ENCODE measurements around the gene PPP5C. TPM values are rescaled to one million over a fixed set of nuclear protein-coding genes. Genes with fewer than 3 reads are reported as not detected.

The PPP5C gene
- total and polyA plus RNA-seq, 2 of the 13 experiments (the other 11 are each of a cell fraction or from before 2014, with no cell fraction given) = 41.6 to 67.9 TPM

DNA sequence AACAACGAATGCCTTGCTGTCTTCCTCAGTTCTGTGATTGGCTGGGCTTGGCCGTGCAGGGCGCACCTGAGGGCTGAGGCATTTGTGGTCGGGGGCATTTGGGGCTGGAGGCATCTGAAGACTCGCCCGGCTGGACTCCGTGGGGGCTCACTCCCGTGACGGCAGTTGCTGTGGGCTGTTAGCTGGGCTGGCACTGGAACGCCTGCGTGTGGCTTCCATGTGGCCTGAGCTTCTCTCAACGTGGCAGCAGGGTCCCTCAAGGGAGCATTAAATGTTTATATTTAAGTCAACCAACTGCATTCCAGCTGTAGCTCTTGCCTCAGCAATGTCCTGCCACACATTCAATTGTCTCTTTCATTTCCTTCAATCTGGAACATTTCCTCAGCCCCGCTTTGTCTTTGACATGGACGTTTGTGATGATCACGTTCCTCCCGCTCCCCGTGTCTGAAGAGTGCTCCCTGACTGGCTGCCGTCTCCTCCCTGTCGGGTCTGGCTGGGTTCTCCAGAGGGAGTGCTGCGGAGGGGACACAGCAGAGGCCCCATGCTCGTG is 45.4 kb downstream of the PPP5C start:
- intact Hi-C loops (cut with micrococcal nuclease; ENCODE audit: unreplicated experiment) = no loop called here
- peaks cover 13 to 34% of the 10 kb centered on the region in 2 experiments for H3K36me3 ChIP-seq (replicated peaks in 1 of 2; ENCODE audit: control insufficient read depth in 1 of 2, insufficient read depth in 2 of 2, low read length in 2 of 2)
- in situ Hi-C loops (cut with HindIII; ENCODE audit: extremely low pct_ligation_motif_present, low pct_unique_long_range_greater_than_20kb) = loop anchor here (10.0 kb wide), 1 partner anchor 108 kb away; no protein-coding TSS in a partner anchor
- no TSS peak for BruUV-seq (replicated peaks)
- no peak overlapping the region for H3K9ac ChIP-seq (ENCODE audit: insufficient read depth, low read depth, low read length)
- ChIA-PET POLR2A (no interaction called here), CTCF (ENCODE audit: low intra/inter-chr PET ratio, low total read pairs) (no interaction called here)
- FAIRE-seq (no peak), ATAC-seq (no peak), DNase-seq (ENCODE audit: low spot score) (no peak)
- no peak overlapping the region for H3K27ac ChIP-seq (ENCODE audit: extremely low read length, insufficient read depth, low read length)
- TF ChIP-seq ZNF292 (CRISPR knock-in tag; IDR thresholded peaks at IDR 0.05; ENCODE audit: borderline replicate concordance, low read depth) = no peak
- no peak for TF ChIP-seq ZNF598 (CRISPR knock-in tag; IDR thresholded peaks at IDR 0.05; ENCODE audit: borderline replicate concordance)
- TF ChIP-seq ZNF335 (CRISPR knock-in tag; IDR thresholded peaks at IDR 0.05) = no peak
- TF ChIP-seq ZKSCAN1 (IDR thresholded peaks at IDR 0.05; ENCODE audit: low read length) = no peak
- TF ChIP-seq ZNF142 (CRISPR knock-in tag; IDR thresholded peaks at IDR 0.05) = no peak
- peak; percentile 69 for TF ChIP-seq AGO2 (optimal IDR thresholded peaks at IDR 0.05; ENCODE audit: low read depth, low read length)
- no peaks in the 10 kb centered on the region for H3K27me3 ChIP-seq (ENCODE audit: control insufficient read depth in 1 of 2, insufficient read depth in 2 of 2, low read length in 2 of 2)
- H2AFZ ChIP-seq (ENCODE audit: low read length) = no peak overlapping the region
- 96% methylated on average over 17 of the region's 21 CpGs for WGBS (ENCODE audit: low lambda C conversion rate)
- H3K4me1 ChIP-seq (ENCODE audit: insufficient read depth, low read length) = no peaks in the 10 kb centered on the region
- H4K20me1 ChIP-seq (ENCODE audit: insufficient read depth, low read length) = no peaks in the 10 kb centered on the region
- no peak overlapping the region for H3K4me3 ChIP-seq (replicated peaks in 1 of 3; ENCODE audit: insufficient read depth in 1 of 3, low read depth in 2 of 3, low read length in 3 of 3)
- no peak overlapping the region for H3K4me2 ChIP-seq (ENCODE audit: low read depth, low read length)
- H3K9me3 ChIP-seq (ENCODE audit: low read length) = no peaks in the 10 kb centered on the region
- no peaks in the 10 kb centered on the region for H3K79me2 ChIP-seq (ENCODE audit: insufficient read depth, low read length)
